Neural cell (in vitro differentiated cells): ENCODE results near the gene AVL9.

Experiments used
- CTCF ChIP-seq: fragments of 450-650 bp; IDR thresholded peaks from 2 replicates; pipeline ENCODE4 v1.5.1; 2014; ENCODE audit warnings: antibody characterized with exemption, mild to moderate bottlenecking, moderate library complexity; ENCODE audit not compliant: poor library complexity, severe bottlenecking
- EP300 ChIP-seq: fragments of 450-650 bp; conservative IDR thresholded peaks from 2 replicates; pipeline ENCODE4 v1.6.1; 2014; ENCODE audit warnings: antibody characterized with exemption, mild to moderate bottlenecking, moderate library complexity; ENCODE audit not compliant: poor library complexity, severe bottlenecking
- EZH2 ChIP-seq: fragments of 200-600, 300-800 bp; shearing (Covaris generic), sonication (generic); IDR thresholded peaks from 2 replicates; pipeline ENCODE4 v1.6.1; 2014; ENCODE audit warnings: antibody characterized with exemption, low read length, borderline replicate concordance, mild to moderate bottlenecking; ENCODE audit not compliant: insufficient read depth, poor library complexity, severe bottlenecking
- REST ChIP-seq: IDR thresholded peaks from 2 replicates; pipeline ENCODE4 v1.6.1; 2012; ENCODE audit warnings: borderline replicate concordance
- SMC3 ChIP-seq: fragments of 450-650 bp; conservative IDR thresholded peaks from 2 replicates; pipeline ENCODE4 v1.6.1; 2014; ENCODE audit warnings: antibody characterized with exemption, mild to moderate bottlenecking, moderate library complexity; ENCODE audit not compliant: poor library complexity

GRCh38 chr7:32579776-32580175 lies 84.5 kb downstream of the AVL9 start:
- TF ChIP-seq REST (no peak), CTCF (no peak), EP300 (no peak), EZH2 (no peak), SMC3 (no peak)
